Loucy (cell line): ENCODE measurements around the gene DROSHA.
"Not testable (repeated sequence)": the region's sequence is repeated elsewhere in the genome, so short reads cannot be mapped to it uniquely, and the experiment has no call there.

ENCODE experiments used
- CTCF ChIP-seq: fragments of 200-600 bp; sonication (generic); conservative IDR thresholded peaks from 2 replicates; pipeline ENCODE4 v1.5.1; 2014; ENCODE audit warnings: mild to moderate bottlenecking, antibody characterized with exemption, low read length
- EZH2phosphoT487 ChIP-seq: fragments of 200-600 bp; IDR thresholded peaks from 2 replicates; pipeline ENCODE4 v1.6.1; 2018; ENCODE audit warnings: antibody characterized with exemption, mild to moderate bottlenecking, moderate library complexity, borderline replicate concordance

DNA sequence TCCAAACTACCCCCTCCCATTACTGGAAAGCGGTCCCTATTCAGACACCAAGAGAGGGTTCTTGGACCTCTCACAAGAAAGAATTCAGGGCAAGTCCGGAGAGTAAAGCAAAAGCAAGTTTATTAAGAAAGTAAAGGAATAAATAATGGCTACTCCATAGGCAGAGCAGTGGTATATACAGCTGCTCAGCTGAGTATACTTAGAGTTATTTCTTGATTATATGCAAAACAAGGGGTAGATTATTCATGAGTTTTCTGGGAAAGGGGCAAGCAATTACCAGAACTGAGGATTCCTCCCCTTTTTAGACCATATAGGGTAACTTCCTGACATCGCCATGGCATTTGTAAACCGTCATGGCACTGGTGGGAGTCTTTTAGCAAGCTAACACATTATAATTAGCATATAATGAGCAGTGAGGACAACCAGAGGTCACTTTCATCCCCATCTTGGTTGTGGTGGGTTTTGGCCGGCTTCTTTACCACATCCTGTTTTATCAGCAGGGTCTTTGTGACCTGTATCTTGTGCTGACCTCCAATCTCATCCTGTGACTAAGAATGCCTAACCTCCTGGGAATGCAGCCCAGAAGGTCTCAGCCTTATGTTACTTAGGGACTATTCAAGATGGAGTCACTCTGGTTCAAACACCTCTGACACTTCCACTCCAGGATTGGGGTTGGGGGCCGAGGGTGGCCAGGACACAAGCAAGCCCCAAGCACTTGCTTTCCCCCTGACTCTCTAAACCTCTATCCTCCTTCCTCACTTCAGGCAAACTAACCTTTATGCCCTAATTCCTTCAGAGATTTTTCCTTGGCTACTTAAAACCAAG is 170.0 kb downstream of the DROSHA start:
- TF ChIP-seq CTCF, EZH2phosphoT487: not testable (repeated sequence)
